Measurements from ENCODE around the gene BPIFB3.

The BPIFB3 gene

GRCh38 chr20:33053291-33054106, at the start of gene BPIFB3:
TSS of gene BPIFB3 (plus strand) at chr20:33053903. CDS start at chr20:33055436, 1,533 bp downstream.
- in situ Hi-C loops (cut with HindIII; ENCODE audit: low pct_ligation_motif_present, low sequenced_read_pairs) = no loop called here
- TF ChIP-seq CTCF (IDR thresholded peaks at IDR 0.05; ENCODE audit: low read depth, low read length, missing control alignments) = no peak
- no peaks in the 10 kb centered on the region for H3K36me3 ChIP-seq (replicated peaks)
- H3K27me3 ChIP-seq (replicated peaks) = no peaks in the 10 kb centered on the region
- no peak for DNase-seq
- no peak within 1 kb of the TSS for H3K4me3 ChIP-seq (ENCODE audit: low read depth, low read length)
- H3K27ac ChIP-seq = no peak within 1 kb of the TSS

GRCh38 chr20:33004141-33004751, 49.5 kb upstream of the BPIFB3 start, which contains the start of gene SUN5:
TSS of gene SUN5 (minus strand) at chr20:33004433. CDS start at chr20:33004340, 93 bp downstream.
- no peak for TF ChIP-seq CTCF (IDR thresholded peaks at IDR 0.05; ENCODE audit: low read depth, low read length, missing control alignments)
- no peaks in the 10 kb centered on the region for H3K27me3 ChIP-seq (replicated peaks)
- in situ Hi-C loops (cut with HindIII; ENCODE audit: low pct_ligation_motif_present, low sequenced_read_pairs) = no loop called here
- no peaks in the 10 kb centered on the region for H3K36me3 ChIP-seq (replicated peaks)
- H3K4me3 ChIP-seq (ENCODE audit: low read depth, low read length) = no peak within 1 kb of the TSS
- H3K27ac ChIP-seq = no peak within 1 kb of the TSS
- no peak for DNase-seq

- peak; percentile 58 for TF ChIP-seq CTCF (IDR thresholded peaks at IDR 0.05; ENCODE audit: low read depth, low read length, missing control alignments)
- Histone ChIP-seq H3K4me3 (ENCODE audit: low read depth, low read length) (no peak overlapping the region), H3K36me3 (replicated peaks) (no peaks in the 10 kb centered on the region), H3K27me3 (replicated peaks) (no peaks in the 10 kb centered on the region), H3K27ac (no peak overlapping the region)
- peak; percentile 2 for DNase-seq
- in situ Hi-C loops (cut with HindIII; ENCODE audit: low pct_ligation_motif_present, low sequenced_read_pairs) = no loop called here
These were observed 48.6 kb upstream of the BPIFB3 start for GRCh38 chr20:33005132-33005566.

GRCh38 chr20:33005908-33006775, 47.6 kb upstream of the BPIFB3 start:
- in situ Hi-C loops (cut with HindIII; ENCODE audit: low pct_ligation_motif_present, low sequenced_read_pairs) = no loop called here
- DNase-seq = no peak
- Histone ChIP-seq H3K27me3 (replicated peaks) (no peaks in the 10 kb centered on the region), H3K36me3 (replicated peaks) (no peaks in the 10 kb centered on the region), H3K27ac (no peak overlapping the region), H3K4me3 (ENCODE audit: low read depth, low read length) (no peak overlapping the region)
- TF ChIP-seq CTCF (IDR thresholded peaks at IDR 0.05; ENCODE audit: low read depth, low read length, missing control alignments) = no peak

GRCh38 chr20:33006776-33007375, 46.8 kb upstream of the BPIFB3 start:
- Histone ChIP-seq H3K27ac (no peak overlapping the region), H3K4me3 (ENCODE audit: low read depth, low read length) (no peak overlapping the region), H3K27me3 (replicated peaks) (no peaks in the 10 kb centered on the region), H3K36me3 (replicated peaks) (no peaks in the 10 kb centered on the region)
- DNase-seq = no peak
- no peak for TF ChIP-seq CTCF (IDR thresholded peaks at IDR 0.05; ENCODE audit: low read depth, low read length, missing control alignments)
- in situ Hi-C loops (cut with HindIII; ENCODE audit: low pct_ligation_motif_present, low sequenced_read_pairs) = no loop called here

All from brain microvascular endothelial cell (primary cell).